ENCODE measurements around the gene KRT86.
"Not testable (repeated sequence)": the region's sequence is repeated elsewhere in the genome, so short reads cannot be mapped to it uniquely, and the experiment has no call there.

KRT86 gene

GRCh38 chr12:52238916-52239646 lies 35.4 kb upstream of the KRT86 start:
- no peak for DNase-seq

- DNase-seq: no peak
These were observed 34.7 kb upstream of the KRT86 start for GRCh38 chr12:52239767-52240166.

DNA sequence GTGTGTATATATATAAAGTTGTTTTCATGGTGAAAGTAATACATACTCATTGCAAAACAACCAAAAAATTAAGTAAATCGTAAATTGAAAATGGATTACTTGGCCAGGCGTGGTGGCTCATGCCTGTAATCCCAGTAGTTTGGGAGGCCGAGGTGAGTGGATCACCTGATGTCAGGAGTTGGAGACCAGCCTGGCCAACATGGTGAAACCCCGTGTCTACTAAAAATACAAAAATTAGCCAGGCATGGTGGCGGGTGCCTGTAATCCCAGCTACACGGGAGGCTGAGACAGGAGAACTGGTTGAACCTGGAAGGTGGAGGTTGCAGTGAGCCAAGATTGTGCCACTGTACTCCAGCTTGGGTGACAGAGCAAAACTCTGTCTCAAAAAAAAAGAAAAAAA lies 34.2 kb upstream of the KRT86 start:
- DNase-seq: not testable (repeated sequence)

- no peak for DNase-seq
These were observed 33.1 kb upstream of the KRT86 start for GRCh38 chr12:52241205-52241842.

- no peak for DNase-seq
These were observed 31.8 kb upstream of the KRT86 start for GRCh38 chr12:52242442-52243258.

- no peak for DNase-seq
These were observed 31.1 kb upstream of the KRT86 start for GRCh38 chr12:52243259-52243855.

GRCh38 chr12:52243856-52244614 lies 30.4 kb upstream of the KRT86 start:
- DNase-seq: peak in 1 of 56 donors; percentile 24

DNA sequence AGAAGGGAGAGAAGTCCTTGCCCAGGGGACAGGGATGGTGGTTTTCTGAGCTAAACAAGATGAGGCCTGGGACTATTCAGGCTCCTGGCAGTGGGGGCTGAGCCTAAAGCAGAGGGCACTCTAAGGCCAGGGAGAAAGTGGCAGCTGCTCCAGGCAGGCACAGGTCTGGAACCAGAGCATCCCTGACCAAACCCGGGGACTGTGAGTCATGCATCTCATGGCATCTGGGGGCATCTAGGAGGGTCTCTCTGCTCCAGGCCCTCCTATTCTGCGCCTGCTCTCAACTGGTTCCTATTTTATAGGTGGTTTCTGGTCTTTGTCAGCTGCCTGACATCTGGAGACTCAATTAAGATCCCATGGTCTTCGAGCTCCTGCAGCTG lies 29.8 kb upstream of the KRT86 start:
- no peak for DNase-seq

DNA sequence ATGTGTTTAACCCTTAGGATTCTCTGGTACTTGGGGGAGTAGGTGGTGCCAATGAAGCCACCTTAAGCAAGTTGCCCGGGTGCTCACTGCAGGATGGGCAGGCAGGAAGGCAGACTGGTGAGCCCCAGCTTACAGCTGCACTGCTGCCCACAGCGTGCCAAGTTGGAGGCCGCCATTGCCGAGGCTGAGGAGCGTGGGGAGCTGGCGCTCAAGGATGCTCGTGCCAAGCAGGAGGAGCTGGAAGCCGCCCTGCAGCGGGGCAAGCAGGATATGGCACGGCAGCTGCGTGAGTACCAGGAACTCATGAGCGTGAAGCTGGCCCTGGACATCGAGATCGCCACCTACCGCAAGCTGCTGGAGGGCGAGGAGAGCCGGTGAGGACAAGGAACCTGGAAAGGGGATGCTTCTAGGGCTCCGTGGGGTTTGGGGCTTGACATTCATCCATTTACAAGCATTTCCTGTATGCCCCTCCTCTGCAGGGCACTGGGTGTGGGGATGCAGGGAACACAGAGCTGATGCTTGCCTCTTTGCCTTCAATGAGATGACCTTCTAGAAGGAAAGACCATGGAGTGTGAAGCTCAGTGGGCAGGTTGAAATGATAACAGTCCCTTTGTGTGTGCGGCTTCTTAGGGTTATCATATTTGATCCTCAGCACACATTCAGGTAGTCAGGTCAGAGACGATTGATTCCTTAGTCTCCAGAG lies 29.0 kb upstream of the KRT86 start:
- no peak for DNase-seq

- no peak for DNase-seq
These were observed 28.4 kb upstream of the KRT86 start for GRCh38 chr12:52245962-52246569.

GRCh38 chr12:52246720-52247621 lies 27.5 kb upstream of the KRT86 start:
- peak in 1 of 56 donors; percentile 11 for DNase-seq

- DNase-seq: no peak
These were observed 26.6 kb upstream of the KRT86 start for GRCh38 chr12:52247622-52248540.

DNA sequence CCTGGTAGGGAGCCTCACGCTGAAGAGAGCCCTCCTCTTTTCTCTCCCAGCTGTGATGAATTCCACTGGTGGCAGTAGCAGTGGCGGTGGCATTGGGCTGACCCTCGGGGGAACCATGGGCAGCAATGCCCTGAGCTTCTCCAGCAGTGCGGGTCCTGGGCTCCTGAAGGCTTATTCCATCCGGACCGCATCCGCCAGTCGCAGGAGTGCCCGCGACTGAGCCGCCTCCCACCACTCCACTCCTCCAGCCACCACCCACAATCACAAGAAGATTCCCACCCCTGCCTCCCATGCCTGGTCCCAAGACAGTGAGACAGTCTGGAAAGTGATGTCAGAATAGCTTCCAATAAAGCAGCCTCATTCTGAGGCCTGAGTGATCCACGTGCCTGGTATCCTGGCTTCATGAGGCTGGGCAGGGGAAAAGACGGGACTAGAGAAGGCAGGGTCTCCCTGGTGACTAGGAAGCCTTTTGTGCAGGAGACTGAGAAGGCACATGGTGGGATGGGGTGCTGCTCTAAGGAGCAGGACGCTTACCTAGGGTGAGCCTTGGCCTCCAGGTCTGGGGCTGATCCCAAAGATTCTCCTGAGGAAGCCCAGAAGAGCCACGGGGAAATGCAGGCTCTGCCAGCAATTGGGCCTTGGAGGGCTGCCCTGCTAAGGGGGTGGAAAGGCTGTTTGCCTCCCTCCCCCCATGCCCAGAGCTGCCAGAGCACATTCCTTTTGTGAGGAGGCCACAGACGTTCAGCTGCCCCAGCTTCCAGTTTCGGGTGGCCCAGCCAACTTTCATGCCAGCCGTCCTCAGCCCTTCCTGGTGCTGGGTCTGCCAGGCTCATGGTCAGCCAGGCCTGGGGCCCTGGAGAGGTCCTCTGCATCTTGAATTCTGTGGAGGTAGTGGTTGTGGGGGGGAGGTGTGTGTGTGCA lies 25.6 kb upstream of the KRT86 start:
- peak in 46 of 56 donors; percentile 8 to 79 (median 40) for DNase-seq

DNA sequence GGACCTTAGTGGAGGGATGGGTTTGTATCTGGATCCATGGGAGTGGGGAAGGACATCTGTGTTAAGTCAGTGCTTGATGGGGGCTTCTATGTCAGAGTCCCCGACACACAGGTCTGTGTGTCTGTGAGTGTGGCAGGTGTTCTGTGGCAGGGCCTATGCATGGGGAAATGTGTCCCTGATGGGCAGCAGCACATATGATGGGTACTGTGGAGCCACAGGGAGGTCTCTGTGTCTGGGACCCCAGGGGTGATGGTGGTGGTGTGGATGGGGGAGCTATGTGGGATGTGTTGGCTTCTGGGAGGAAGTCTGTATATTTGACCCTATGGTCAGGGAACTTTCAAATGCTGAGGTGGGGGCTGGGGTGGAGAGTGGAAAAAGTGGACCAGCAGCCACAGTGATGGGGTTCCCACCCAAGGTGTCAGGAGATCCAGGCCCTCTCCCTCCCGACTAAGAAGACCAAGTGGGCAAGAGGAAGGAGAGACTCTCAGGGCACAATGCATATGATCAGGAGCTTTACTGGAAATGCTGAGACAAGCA lies 24.9 kb upstream of the KRT86 start:
- no peak for DNase-seq

DNA sequence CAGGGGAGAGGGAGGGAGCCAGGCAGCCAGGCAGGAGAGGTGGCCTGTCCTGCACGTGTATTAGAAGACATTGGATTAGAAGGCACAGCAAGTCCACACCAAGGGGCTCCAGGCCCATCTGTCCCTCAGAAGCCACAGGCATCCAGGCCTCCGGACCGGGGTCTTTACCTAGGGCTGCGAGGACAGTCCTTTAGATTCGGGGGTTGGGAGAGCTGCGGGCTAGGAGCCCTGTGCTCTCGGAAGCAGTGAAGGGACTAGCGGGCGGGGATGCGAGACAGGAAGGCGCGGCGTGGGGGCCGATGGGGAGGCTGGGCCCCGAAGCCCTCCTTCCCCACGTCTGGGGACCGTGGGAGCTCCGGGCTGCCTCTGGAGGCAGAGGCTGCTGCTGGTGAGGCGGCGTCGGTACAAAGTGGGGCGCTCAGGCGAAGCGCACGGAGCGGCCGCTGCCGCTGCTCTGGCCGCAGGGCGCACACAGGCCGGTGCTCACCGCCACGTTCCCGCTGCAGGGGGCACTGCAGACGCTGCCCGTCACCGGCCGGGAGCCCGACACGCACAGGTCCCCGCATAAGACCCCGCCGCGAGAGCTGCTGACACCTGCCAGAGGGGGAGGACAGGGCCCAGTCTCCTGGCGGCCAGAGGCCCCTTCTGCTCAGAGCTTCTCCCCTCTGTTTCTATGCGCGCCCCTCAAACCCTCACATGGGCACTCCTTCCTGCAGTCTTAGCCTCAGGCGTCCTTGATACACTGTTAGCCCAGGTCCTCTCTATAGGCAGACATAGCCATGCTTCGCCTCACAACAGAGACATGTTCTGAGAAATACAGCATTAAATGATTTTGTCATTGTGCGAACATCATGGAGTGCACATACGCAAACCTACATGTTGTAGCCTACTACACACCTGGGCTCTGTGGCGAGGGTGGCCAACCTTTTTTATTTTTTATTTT lies 24.1 kb upstream of the KRT86 start:
- no peak for DNase-seq

All from nucleus accumbens (tissue), 56 donors.